ENCODE data around the gene ANTXR1.
A peak's percentile ranks its signal among the peaks of the same experiment; 100 is the strongest.

The ANTXR1 gene

DNA sequence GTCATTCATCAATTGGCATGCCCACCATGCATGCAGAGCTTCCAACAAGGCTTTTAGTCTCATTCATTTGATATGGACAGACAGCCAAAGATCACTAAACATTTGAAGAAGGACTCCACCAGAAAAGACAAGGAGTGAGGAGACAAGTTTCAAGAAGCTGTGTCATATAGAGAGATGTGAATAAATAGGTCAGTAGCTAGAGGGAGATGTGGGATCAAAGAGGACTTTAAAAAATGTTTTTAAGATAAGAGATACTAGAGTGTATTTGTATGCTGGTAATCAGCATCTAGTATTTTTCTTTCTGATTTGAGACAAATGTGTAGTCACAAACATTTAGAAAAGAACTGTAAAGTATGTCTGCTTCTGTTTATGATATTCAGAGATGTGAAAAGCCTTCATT lies 48.5 kb downstream of the ANTXR1 start:
- TF ChIP-seq, protein P1, sequence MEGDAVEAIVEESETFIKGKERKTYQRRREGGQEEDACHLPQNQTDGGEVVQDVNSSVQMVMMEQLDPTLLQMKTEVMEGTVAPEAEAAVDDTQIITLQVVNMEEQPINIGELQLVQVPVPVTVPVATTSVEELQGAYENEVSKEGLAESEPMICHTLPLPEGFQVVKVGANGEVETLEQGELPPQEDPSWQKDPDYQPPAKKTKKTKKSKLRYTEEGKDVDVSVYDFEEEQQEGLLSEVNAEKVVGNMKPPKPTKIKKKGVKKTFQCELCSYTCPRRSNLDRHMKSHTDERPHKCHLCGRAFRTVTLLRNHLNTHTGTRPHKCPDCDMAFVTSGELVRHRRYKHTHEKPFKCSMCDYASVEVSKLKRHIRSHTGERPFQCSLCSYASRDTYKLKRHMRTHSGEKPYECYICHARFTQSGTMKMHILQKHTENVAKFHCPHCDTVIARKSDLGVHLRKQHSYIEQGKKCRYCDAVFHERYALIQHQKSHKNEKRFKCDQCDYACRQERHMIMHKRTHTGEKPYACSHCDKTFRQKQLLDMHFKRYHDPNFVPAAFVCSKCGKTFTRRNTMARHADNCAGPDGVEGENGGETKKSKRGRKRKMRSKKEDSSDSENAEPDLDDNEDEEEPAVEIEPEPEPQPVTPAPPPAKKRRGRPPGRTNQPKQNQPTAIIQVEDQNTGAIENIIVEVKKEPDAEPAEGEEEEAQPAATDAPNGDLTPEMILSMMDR (conservative IDR thresholded peaks at IDR 0.05; ENCODE audit: control insufficient read depth, insufficient read depth, low read depth, low read length) = peak; percentile 25
- no peak overlapping the region for H3K4me3 ChIP-seq (ENCODE audit: control insufficient read depth, low read depth, low read length)
- DNase-seq (ENCODE audit: low read depth) = peak; percentile 42

DNA sequence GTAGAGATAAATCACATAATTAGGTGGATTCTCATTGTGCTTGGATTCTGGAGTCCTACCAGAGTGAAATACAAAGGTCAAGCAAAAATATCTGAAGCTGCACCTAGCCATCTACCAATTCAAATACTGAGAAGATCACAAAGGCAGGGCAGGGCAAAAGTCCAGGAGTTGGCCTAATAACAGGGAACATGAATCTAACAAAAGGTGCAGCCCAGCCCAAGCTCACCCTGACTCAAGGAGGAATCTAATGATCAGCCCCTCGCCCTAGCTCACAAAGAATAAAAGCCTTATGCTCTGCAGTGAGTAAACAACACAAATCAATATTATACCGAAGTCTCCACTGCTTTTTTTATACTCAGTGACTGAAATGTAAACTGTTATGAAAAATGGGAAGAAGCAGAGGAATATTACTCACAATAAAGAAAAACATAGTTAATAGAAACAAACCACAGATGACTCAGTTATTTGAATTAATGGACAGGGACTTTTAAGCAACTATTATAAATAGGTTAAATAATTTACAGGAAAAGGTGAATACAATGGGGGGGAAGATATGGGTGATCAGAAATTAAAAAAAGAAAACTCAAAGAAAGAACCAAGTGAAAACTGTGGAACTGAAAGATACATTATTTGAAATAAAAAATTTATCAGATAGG lies 49.5 kb downstream of the ANTXR1 start:
- H3K4me3 ChIP-seq (ENCODE audit: control insufficient read depth, low read depth, low read length) = no peak overlapping the region
- TF ChIP-seq, protein P1 (conservative IDR thresholded peaks at IDR 0.05; ENCODE audit: control insufficient read depth, insufficient read depth, low read depth, low read length) = no peak
- DNase-seq (ENCODE audit: low read depth) = no peak

DNA sequence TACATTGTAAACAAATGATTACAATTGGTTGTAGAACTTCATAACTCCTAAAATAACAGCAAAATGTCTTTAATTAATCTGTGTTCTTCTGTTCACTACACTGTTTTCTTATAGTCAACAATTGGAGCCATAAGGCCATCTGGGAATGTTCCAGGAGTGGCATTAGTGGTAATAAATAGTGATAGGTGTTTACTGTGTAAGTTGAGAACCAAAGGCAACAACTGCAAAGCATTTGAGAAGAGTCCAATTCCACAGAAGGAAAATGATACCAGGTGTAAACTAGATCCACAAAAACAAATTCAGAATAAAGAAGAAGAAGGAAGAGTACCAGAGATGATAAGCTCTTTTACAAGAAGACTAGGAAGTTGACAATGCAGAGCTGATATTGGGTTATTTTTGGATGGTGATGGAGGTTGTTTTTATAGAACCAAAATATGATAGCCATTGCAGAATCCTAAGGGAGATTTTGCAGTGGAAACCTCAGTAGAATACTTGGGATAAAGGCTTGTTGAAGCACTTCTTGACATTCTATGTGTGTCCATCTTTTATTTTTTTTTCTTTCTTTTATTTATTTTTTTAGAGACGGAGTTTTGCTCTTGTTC lies 52.9 kb downstream of the ANTXR1 start:
- no peak overlapping the region for H3K4me3 ChIP-seq (ENCODE audit: control insufficient read depth, low read depth, low read length)
- TF ChIP-seq, protein P1 (conservative IDR thresholded peaks at IDR 0.05; ENCODE audit: control insufficient read depth, insufficient read depth, low read depth, low read length) = no peak

DNA sequence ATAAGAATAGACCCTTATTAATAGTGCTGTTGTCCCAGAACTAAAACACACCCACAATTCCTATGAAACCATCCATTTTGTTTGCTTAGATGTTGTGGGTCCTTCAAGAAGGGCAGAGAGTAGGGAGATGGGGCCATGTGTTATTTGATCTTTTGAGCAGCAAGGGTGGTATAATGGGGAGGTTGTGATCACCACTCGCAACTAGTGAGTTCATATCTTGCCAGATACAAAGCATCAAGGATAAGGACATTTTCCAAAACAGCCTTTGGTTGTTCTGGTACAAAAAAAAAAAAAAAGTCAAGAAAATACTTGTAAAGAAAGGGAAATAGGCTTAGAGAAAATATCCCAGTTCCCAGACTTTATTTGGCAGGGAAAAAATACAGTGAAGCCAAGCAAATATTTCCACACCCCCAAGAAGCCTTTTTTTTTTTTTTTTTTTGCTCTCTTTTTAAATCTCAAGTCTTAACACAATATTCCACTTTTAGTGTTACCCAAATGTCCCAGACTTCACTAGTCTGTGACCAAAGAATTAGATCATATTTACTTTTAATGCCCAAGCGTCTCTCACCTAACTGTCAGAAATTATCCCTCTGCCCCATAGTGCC lies 54.1 kb downstream of the ANTXR1 start:
- H3K4me3 ChIP-seq (ENCODE audit: control insufficient read depth, low read depth, low read length) = no peak overlapping the region
- TF ChIP-seq, protein P1 (conservative IDR thresholded peaks at IDR 0.05; ENCODE audit: control insufficient read depth, insufficient read depth, low read depth, low read length) = no peak
- DNase-seq (ENCODE audit: low read depth) = no peak

More for the DNA sequence above, 52.9 kb downstream of the ANTXR1 start:
- DNase-seq (ENCODE audit: low read depth) = no peak

DNA sequence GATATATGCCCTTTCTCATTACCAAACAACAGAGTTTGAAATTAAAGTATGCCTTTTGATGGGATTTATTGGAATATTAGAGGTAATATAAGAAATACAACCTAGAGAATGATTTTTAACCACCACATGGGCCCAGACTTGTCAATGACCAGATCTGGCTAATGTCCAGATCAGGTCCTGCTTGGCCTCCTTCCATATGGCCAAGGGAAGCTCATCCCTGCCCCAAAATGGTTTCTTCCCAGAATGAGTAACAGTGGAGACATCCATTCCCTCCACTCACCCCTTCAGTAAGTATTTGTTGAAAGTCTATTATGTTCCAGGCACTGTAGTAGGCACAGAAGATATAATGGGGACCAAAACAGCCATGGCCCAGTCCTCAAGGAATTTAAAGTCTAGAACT lies 54.9 kb downstream of the ANTXR1 start:
- TF ChIP-seq, protein P1 (conservative IDR thresholded peaks at IDR 0.05; ENCODE audit: control insufficient read depth, insufficient read depth, low read depth, low read length) = no peak
- no peak overlapping the region for H3K4me3 ChIP-seq (ENCODE audit: control insufficient read depth, low read depth, low read length)
- no peak for DNase-seq (ENCODE audit: low read depth)

DNA sequence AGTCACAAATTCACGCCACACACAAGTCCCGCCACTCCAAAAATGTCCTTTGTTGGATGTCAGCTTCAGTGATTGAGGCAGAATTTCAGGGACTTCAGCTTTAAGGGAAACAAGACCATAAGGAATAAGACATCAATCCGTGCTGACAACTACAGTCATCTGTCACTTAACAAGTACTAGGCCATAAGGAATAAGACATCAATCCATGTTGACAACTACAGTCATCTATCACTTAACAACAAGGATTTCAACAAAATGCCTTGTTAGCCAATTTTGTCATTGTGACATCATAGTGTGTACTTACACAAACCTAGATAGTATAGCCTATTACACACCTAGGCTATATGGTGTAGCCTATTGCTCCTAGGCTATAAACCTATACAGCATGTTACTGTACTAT lies 58.0 kb downstream of the ANTXR1 start:
- no peak for DNase-seq (ENCODE audit: low read depth)
- TF ChIP-seq, protein P1 (conservative IDR thresholded peaks at IDR 0.05; ENCODE audit: control insufficient read depth, insufficient read depth, low read depth, low read length) = no peak
- no peak overlapping the region for H3K4me3 ChIP-seq (ENCODE audit: control insufficient read depth, low read depth, low read length)

All from fibroblast of mammary gland (primary cell).